DND-41 (cell line): ENCODE measurements around the gene RYR3.

ENCODE experiments used
- CTCF ChIP-seq: IDR thresholded peaks from 2 replicates; pipeline ENCODE4 v1.5.1; 2012; ENCODE audit warnings: borderline replicate concordance, low read length, moderate library complexity, mild to moderate bottlenecking; ENCODE audit not compliant: poor library complexity, severe bottlenecking; ENCODE audit errors: extremely low read depth
- EZH2 ChIP-seq: IDR thresholded peaks from 3 replicates; pipeline ENCODE4 v1.6.1; 2012; ENCODE audit warnings: borderline replicate concordance, low read depth, mild to moderate bottlenecking, moderate library complexity, low read length, inconsistent platforms; ENCODE audit not compliant: severe bottlenecking

DNA sequence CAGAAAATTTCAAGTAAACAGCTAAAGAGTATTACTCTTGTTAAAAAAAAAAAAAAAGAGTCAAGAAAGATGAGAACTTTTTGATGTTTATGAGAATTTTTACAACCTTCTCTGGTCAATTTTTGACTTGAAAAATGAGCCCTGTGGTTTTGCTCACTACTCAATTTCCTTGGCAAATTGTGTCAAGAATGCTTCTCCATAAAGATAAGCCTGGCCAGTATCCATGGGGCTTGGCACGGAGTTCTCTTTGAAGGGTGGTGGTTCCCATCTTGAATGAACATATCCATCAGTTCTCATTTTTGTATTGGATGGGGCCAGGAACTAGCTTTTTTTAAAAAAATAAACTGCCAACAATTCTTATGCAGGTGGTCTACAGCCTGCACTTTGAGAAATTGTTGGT lies 179.9 kb downstream of the RYR3 start:
- no peak for TF ChIP-seq CTCF
- no peak for TF ChIP-seq EZH2
